Tibial nerve (tissue), 4 donors: ENCODE results near the gene MAGEA3. TPM values are rescaled to one million over a fixed set of nuclear protein-coding genes. Genes with fewer than 3 reads are reported as not detected.
"Not testable (repeated sequence)": the region's sequence is repeated elsewhere in the genome, so short reads cannot be mapped to it uniquely, and the experiment has no call there.

Source experiments
- DNase-seq, 2 donors: peaks; one replicate each; pipeline ENCODE4 v3.0.0-alpha.2; 2019; ENCODE audit warnings: low spot score in 2 of 2
- H3K27ac ChIP-seq, 4 donors: fragments of 200-600 bp; sonication (generic) in 3 of 4; one replicate each; pipeline ENCODE4 v1.5.1; 2017 to 2019; ENCODE audit warnings: mild to moderate bottlenecking in 1 of 4
- H3K27me3 ChIP-seq, 2 donors: fragments of 200-600 bp; sonication (generic) in 1 of 2; one replicate each; pipeline versions ENCODE4 v1.5.1 to v1.6.0; 2017 to 2019
- H3K36me3 ChIP-seq, 3 donors: fragments of 200-600 bp; sonication (generic); one replicate each; pipeline ENCODE4 v1.5.1; 2018 to 2019
- H3K4me1 ChIP-seq, 4 donors: fragments of 200-600 bp; sonication (generic) in 3 of 4; one replicate each; pipeline ENCODE4 v1.5.1; 2017 to 2019
- H3K4me3 ChIP-seq, 4 donors: fragments of 200-600 bp; sonication (generic) in 3 of 4; one replicate each; pipeline ENCODE4 v1.5.1; 2017 to 2019; ENCODE audit warnings: mild to moderate bottlenecking in 1 of 4, moderate library complexity in 1 of 4
- H3K9me3 ChIP-seq, 4 donors: fragments of 200-600 bp; sonication (generic) in 3 of 4; one replicate each; pipeline ENCODE4 v1.5.1; 2017 to 2019
- EP300 ChIP-seq, 2 donors: sonication (generic); formaldehyde crosslinking; IDR thresholded peaks; one replicate each; pipeline ENCODE4 v1.6.1; 2017; ENCODE audit warnings: antibody characterized with exemption in 2 of 2, mild to moderate bottlenecking in 1 of 2
- POLR2A ChIP-seq, 2 donors: fragments of 450-650 bp; IDR thresholded peaks; one replicate each; pipeline ENCODE4 v1.6.1; 2017; ENCODE audit warnings: antibody characterized with exemption in 2 of 2, mild to moderate bottlenecking in 2 of 2, moderate library complexity in 2 of 2
- WGBS, 2 donors: methylation state at CpG; one replicate each; pipeline ENCODE4 v1.1.5; 2018; 5-methylcytosine and 5-hydroxymethylcytosine counted together
- total RNA-seq, 4 donors: library from RNA; depleted of rRNA; stranded (reverse); fragments of >200 nt; gene quantifications; one replicate each; pipeline ENCODE4 v1.1.0, GENCODE V29; 2016
- TF ChIP-seq, protein P1 (sequence below), 5 experiments: fragments of 200-600 bp in 3 of 5; fragments of 450-650 bp in 2 of 5; sonication (generic) in 3 of 5; IDR thresholded peaks; one replicate each; pipeline ENCODE4 v1.5.1; 2016 to 2019; ENCODE audit warnings: antibody characterized with exemption in 5 of 5, mild to moderate bottlenecking in 3 of 5, moderate library complexity in 2 of 5

Gene MAGEA3
- total RNA-seq, 4 donors from 2014 or later, result not detected

DNA sequence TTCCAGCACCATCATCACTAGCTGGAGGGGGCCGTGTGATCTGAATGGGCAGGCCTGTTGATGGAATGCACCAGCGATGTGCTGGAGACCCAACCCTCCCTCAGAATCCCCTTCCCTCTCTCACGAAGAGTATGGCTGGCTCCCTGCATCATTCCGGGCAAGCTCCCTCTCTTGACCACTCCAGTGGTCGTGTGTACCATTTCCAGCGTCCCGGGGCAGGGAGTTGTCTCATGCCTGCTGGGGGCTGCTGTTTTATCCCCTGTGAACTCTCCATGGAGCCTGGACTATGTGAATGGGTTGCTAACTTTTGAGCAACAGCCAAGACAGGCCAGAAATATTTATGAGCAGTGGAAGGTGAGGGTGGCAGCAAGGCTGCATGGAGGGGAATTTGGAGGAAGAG, 26.8 kb downstream of the MAGEA3 start:
- Histone ChIP-seq H3K9me3 (no peaks in the 10 kb centered on the region), H3K4me1 (no peaks in the 10 kb centered on the region), H3K4me3 (no peak overlapping the region), H3K27ac (no peak overlapping the region), H3K36me3 (no peaks in the 10 kb centered on the region), H3K27me3 (no peaks in the 10 kb centered on the region)
- WGBS, 2 donors, result 66 to 79% methylated on average over 7 of the region's 7 CpGs
- DNase-seq, result no peak
- TF ChIP-seq, protein P1, sequence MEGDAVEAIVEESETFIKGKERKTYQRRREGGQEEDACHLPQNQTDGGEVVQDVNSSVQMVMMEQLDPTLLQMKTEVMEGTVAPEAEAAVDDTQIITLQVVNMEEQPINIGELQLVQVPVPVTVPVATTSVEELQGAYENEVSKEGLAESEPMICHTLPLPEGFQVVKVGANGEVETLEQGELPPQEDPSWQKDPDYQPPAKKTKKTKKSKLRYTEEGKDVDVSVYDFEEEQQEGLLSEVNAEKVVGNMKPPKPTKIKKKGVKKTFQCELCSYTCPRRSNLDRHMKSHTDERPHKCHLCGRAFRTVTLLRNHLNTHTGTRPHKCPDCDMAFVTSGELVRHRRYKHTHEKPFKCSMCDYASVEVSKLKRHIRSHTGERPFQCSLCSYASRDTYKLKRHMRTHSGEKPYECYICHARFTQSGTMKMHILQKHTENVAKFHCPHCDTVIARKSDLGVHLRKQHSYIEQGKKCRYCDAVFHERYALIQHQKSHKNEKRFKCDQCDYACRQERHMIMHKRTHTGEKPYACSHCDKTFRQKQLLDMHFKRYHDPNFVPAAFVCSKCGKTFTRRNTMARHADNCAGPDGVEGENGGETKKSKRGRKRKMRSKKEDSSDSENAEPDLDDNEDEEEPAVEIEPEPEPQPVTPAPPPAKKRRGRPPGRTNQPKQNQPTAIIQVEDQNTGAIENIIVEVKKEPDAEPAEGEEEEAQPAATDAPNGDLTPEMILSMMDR (IDR thresholded peaks at IDR 0.05), result no peak
- TF ChIP-seq POLR2A (IDR thresholded peaks at IDR 0.05), result no peak
- TF ChIP-seq EP300 (IDR thresholded peaks at IDR 0.05), result no peak

DNA sequence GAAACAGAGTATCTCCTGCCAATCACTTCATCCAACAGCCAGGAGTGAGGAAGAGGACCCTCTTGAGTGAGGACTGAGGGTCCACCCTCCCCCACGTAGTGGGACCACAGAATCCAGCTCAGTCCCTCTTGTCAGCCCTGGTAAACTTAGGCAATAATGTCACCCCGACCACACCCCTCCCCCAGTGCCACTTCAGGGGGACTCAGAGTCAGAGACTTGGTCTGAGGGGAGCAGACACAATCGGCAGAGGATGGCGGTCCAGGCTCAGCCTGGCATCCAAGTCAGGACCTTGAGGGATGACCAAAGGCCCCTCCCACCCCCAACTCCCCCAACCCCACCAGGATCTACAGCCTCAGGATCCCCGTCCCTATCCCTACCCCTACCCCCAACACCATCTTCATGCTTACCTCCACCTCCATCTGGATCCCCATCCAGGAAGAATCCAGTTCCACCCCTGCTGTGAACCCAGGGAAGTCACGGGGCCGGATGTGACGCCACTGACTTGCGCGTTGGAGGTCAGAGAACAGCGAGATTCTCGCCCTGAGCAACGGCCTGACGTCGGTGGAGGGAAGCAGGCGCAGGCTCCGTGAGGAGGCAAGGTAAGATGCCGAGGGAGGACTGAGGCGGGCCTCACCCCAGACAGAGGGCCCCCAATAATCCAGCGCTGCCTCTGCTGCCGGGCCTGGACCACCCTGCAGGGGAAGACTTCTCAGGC, 34.8 kb downstream of the MAGEA3 start, which contains the start of the genes CSAG1 and MAGEA12:
Gene CSAG1 (minus strand): TSS at position 461 of the 715 bp plus-strand sequence. CDS start 1,261 bp downstream, outside the sequence.
Gene MAGEA12 (plus strand): TSS at position 497 of the 715 bp plus-strand sequence. CDS start 2,405 bp downstream, outside the sequence.
- no peak within 1 kb of the TSS for H3K4me3 ChIP-seq
- TF ChIP-seq, protein P1 (IDR thresholded peaks at IDR 0.05), result no peak
- TF ChIP-seq EP300 (IDR thresholded peaks at IDR 0.05) (no peak), POLR2A (IDR thresholded peaks at IDR 0.05) (no peak)
- 83 to 90% methylated on average over 8 to 17 of the region's 21 CpGs for WGBS, 2 donors
- DNase-seq, result no peak
- no peaks in the 10 kb centered on the region for H3K4me1 ChIP-seq
- H3K36me3 ChIP-seq, result no peaks in the 10 kb centered on the region
- no peaks in the 10 kb centered on the region for H3K9me3 ChIP-seq
- H3K27me3 ChIP-seq, result no peaks in the 10 kb centered on the region
- no peak within 1 kb of the TSS for H3K27ac ChIP-seq

DNA sequence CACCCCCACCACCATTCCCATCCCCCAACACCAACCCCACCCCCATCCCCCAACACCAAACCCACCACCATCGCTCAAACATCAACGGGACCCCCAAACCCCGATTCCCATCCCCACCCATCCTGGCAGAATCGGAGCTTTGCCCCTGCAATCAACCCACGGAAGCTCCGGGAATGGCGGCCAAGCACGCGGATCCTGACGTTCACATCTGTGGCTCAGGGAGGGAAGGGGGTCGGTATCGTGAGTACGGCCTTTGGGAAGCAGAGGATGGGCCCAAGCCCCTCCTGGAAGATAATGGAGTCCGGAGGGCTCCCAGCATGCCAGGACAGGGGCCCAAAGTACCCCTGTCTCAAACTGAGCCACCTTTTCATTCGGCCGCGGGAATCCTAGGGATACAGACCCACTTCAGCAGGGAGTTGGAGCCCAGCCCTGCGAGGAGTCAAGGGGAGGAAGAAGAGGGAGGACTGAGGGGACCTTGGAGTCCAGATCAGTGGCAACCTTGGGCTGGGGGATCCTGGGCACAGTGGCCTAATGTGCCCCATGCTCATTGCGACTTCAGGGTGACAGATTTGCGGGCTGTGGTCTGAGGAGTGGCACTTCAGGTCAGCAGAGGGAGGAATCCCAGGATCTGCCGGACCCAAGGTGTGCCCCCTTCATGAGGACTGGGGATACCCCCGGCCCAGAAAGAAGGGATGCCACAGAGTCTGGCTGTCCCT, 35.7 kb downstream of the MAGEA3 start:
- not testable (repeated sequence) for DNase-seq, H3K36me3 ChIP-seq, H3K4me3 ChIP-seq, H3K27ac ChIP-seq, H3K4me1 ChIP-seq, H3K9me3 ChIP-seq, H3K27me3 ChIP-seq
- 92% methylated on average over 5 to 20 of the region's 22 CpGs for WGBS, 2 donors

DNA sequence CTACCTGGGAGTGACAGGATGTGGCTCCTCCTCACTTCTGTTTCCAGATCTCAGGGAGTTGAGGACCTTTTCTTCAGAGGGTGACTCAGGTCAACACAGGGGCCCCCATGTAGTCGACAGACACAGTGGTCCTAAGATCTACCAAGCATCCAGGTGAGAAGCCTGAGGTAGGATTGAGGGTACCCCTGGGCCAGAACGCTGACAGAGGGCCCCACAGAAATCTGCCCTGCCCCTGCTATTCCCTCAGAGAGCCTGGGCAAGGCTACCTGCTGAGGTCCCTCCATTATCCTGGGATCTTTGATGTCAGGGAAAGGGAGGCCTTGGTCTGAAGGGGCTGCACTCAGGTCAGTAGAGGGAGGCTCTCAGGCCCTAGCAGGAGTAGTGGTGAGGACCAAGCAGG, 36.5 kb downstream of the MAGEA3 start:
- TF ChIP-seq, protein P1 (IDR thresholded peaks at IDR 0.05), result no peak
- TF ChIP-seq EP300 (IDR thresholded peaks at IDR 0.05), result no peak
- no peak for TF ChIP-seq POLR2A (IDR thresholded peaks at IDR 0.05)
- H3K4me3 ChIP-seq, result no peak overlapping the region
- no peaks in the 10 kb centered on the region for H3K4me1 ChIP-seq
- 71% methylated on average over 2 of the region's 2 CpGs; no CpG with 5 or more reads in 1 of the 2 donors for WGBS, 2 donors
- no peak for DNase-seq
- no peak overlapping the region for H3K27ac ChIP-seq
- H3K36me3 ChIP-seq, result no peaks in the 10 kb centered on the region
- H3K27me3 ChIP-seq, result no peaks in the 10 kb centered on the region
- H3K9me3 ChIP-seq, result no peaks in the 10 kb centered on the region

DNA sequence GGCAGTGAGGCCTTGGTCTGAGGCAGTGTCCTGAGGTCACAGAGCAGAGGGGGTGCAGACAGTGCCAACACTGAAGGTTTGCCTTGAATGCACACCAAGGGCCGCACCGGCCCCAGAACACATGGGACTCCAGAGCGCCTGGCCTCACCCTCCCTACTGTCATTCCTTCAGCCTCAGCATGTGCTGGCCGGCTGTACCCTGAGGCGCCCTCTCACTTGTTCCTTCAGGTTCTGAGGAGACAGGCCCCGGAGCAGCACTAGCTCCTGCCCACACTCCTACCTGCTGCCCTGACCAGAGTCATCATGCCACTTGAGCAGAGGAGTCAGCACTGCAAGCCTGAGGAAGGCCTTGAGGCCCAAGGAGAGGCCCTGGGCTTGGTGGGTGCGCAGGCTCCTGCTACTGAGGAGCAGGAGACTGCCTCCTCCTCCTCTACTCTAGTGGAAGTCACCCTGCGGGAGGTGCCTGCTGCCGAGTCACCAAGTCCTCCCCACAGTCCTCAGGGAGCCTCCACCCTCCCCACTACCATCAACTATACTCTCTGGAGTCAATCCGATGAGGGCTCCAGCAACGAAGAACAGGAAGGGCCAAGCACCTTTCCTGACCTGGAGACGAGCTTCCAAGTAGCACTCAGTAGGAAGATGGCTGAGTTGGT, 37.4 kb downstream of the MAGEA3 start:
- 85% methylated on average over 11 of the region's 12 CpGs; no CpG with 5 or more reads in 1 of the 2 donors for WGBS, 2 donors
- Histone ChIP-seq H3K36me3 (no peaks in the 10 kb centered on the region), H3K27ac (no peak overlapping the region), H3K27me3 (no peaks in the 10 kb centered on the region), H3K9me3 (no peaks in the 10 kb centered on the region), H3K4me3 (no peak overlapping the region), H3K4me1 (no peaks in the 10 kb centered on the region)
- no peak for TF ChIP-seq POLR2A (IDR thresholded peaks at IDR 0.05)
- TF ChIP-seq, protein P1 (IDR thresholded peaks at IDR 0.05), result no peak
- no peak for TF ChIP-seq EP300 (IDR thresholded peaks at IDR 0.05)
- no peak for DNase-seq

DNA sequence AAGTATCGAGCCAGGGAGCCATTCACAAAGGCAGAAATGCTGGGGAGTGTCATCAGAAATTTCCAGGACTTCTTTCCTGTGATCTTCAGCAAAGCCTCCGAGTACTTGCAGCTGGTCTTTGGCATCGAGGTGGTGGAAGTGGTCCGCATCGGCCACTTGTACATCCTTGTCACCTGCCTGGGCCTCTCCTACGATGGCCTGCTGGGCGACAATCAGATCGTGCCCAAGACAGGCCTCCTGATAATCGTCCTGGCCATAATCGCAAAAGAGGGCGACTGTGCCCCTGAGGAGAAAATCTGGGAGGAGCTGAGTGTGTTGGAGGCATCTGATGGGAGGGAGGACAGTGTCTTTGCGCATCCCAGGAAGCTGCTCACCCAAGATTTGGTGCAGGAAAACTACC, 37.9 kb downstream of the MAGEA3 start:
- DNase-seq, H3K9me3 ChIP-seq, H3K4me1 ChIP-seq, H3K27ac ChIP-seq, H3K36me3 ChIP-seq, H3K4me3 ChIP-seq, H3K27me3 ChIP-seq: not testable (repeated sequence)
- WGBS, 2 donors, result 77 to 85% methylated on average over 10 to 12 of the region's 12 CpGs
